Mesendoderm (in vitro differentiated cells): ENCODE results near the gene GALNT9.

Experiments
- DNase-seq: peaks from one replicate; pipeline ENCODE4 v3.0.0; 2013
- H2AK5ac ChIP-seq: 2 replicates; pipeline ENCODE4 v1.6.1; 2013; ENCODE audit warnings: low read length, inconsistent platforms
- H2BK120ac ChIP-seq: 2 replicates; pipeline ENCODE4 v1.6.1; 2013; ENCODE audit warnings: low read depth, mild to moderate bottlenecking, low read length, moderate library complexity, mixed read lengths
- H2BK15ac ChIP-seq: replicated peaks from 2 replicates; pipeline ENCODE4 v1.6.1; 2013; ENCODE audit warnings: low read depth, mild to moderate bottlenecking, moderate library complexity
- H2BK5ac ChIP-seq: 2 replicates; pipeline ENCODE4 v1.6.1; 2013; ENCODE audit warnings: low read length, inconsistent platforms
- H3K18ac ChIP-seq: 2 replicates; pipeline ENCODE4 v1.6.1; 2013; ENCODE audit warnings: mild to moderate bottlenecking, low read length, mixed read lengths
- H3K23ac ChIP-seq: one replicate; pipeline ENCODE4 v1.6.1; 2013; ENCODE audit warnings: low read length
- H3K27ac ChIP-seq: 2 replicates; pipeline ENCODE4 v1.5.1; 2013; ENCODE audit warnings: low read depth, mild to moderate bottlenecking, inconsistent platforms, low read length, moderate library complexity
- H3K27me3 ChIP-seq: 2 replicates; pipeline ENCODE4 v1.6.1; 2013; ENCODE audit warnings: low read length, control low read depth, mild to moderate bottlenecking, inconsistent platforms; ENCODE audit not compliant: insufficient read depth, poor library complexity
- H3K36me3 ChIP-seq: 2 replicates; pipeline ENCODE4 v1.6.1; 2013; ENCODE audit warnings: low read length, inconsistent platforms; ENCODE audit not compliant: control insufficient read depth, insufficient read depth
- H3K4ac ChIP-seq: one replicate; pipeline ENCODE4 v1.6.1; 2013; ENCODE audit warnings: low read depth, mild to moderate bottlenecking, low read length, moderate library complexity
- H3K4me1 ChIP-seq: 2 replicates; pipeline ENCODE4 v1.6.1; 2013; ENCODE audit warnings: low read depth, low read length, inconsistent platforms; ENCODE audit not compliant: control insufficient read depth
- H3K4me2 ChIP-seq: 2 replicates; pipeline ENCODE4 v1.6.1; 2013; ENCODE audit warnings: low read length
- H3K4me3 ChIP-seq: 2 replicates; pipeline ENCODE4 v1.5.1; 2013; ENCODE audit warnings: mild to moderate bottlenecking, low read length
- H3K56ac ChIP-seq: one replicate; pipeline ENCODE4 v1.6.1; 2013; ENCODE audit warnings: low read length
- H3K79me1 ChIP-seq: 2 replicates; pipeline ENCODE4 v1.6.1; 2013; ENCODE audit warnings: low read length, inconsistent platforms
- H3K79me2 ChIP-seq: 2 replicates; pipeline ENCODE4 v1.6.1; 2013; ENCODE audit warnings: mild to moderate bottlenecking, low read length; ENCODE audit not compliant: control insufficient read depth, insufficient read depth
- H3K9ac ChIP-seq: 2 replicates; pipeline ENCODE4 v1.6.1; 2013; ENCODE audit warnings: low read length, inconsistent platforms
- H4K5ac ChIP-seq: one replicate; pipeline ENCODE4 v1.6.1; 2013; ENCODE audit warnings: low read length
- H4K8ac ChIP-seq: one replicate; pipeline ENCODE4 v1.6.1; 2013; ENCODE audit warnings: low read depth, mild to moderate bottlenecking, control low read depth, low read length, moderate library complexity
- WGBS: extraction: QIAGEN DNeasy Blood & Tissue Kit; methylation state at CpG from one replicate; pipeline ENCODE4 v1.1.7; 2013; ENCODE audit warnings: low lambda C conversion rate, missing lambda C conversion rate; ENCODE audit not compliant: insufficient coverage; ENCODE audit errors: extremely low coverage; 5-methylcytosine and 5-hydroxymethylcytosine counted together

The GALNT9 gene

GRCh38 chr12:132251741-132252490, 77.5 kb downstream of the GALNT9 start:
- H3K18ac ChIP-seq: no peak overlapping the region
- H2BK15ac ChIP-seq: no peak overlapping the region
- H4K8ac ChIP-seq: no peak overlapping the region
- no peaks in the 10 kb centered on the region for H3K36me3 ChIP-seq
- H3K79me1 ChIP-seq: no peaks in the 10 kb centered on the region
- no peaks in the 10 kb centered on the region for H3K79me2 ChIP-seq
- H3K4ac ChIP-seq: no peak overlapping the region
- H2AK5ac ChIP-seq: no peak overlapping the region
- no peak overlapping the region for H3K4me3 ChIP-seq
- H3K23ac ChIP-seq: no peak overlapping the region
- DNase-seq: no peak
- no peak overlapping the region for H3K56ac ChIP-seq
- no CpG with 5 or more reads among the region's 21 CpGs for WGBS
- H3K4me1 ChIP-seq: peaks cover 5% of the 10 kb centered on the region
- no peak overlapping the region for H4K5ac ChIP-seq
- no peaks in the 10 kb centered on the region for H3K27me3 ChIP-seq
- H3K27ac ChIP-seq: no peak overlapping the region
- no peak overlapping the region for H2BK120ac ChIP-seq
- no peak overlapping the region for H2BK5ac ChIP-seq
- H3K4me2 ChIP-seq: no peak overlapping the region
- no peak overlapping the region for H3K9ac ChIP-seq

- Histone ChIP-seq H2BK5ac (no peak overlapping the region), H3K56ac (no peak overlapping the region), H4K5ac (no peak overlapping the region), H3K23ac (no peak overlapping the region), H3K9ac (no peak overlapping the region), H3K4me1 (peaks cover 5% of the 10 kb centered on the region), H3K79me2 (no peaks in the 10 kb centered on the region), H2AK5ac (no peak overlapping the region), H3K4me2 (no peak overlapping the region), H3K27me3 (no peaks in the 10 kb centered on the region), H3K79me1 (no peaks in the 10 kb centered on the region), H3K4me3 (no peak overlapping the region), H3K27ac (no peak overlapping the region), H3K18ac (no peak overlapping the region), H3K36me3 (no peaks in the 10 kb centered on the region), H2BK120ac (no peak overlapping the region), H2BK15ac (no peak overlapping the region), H3K4ac (no peak overlapping the region), H4K8ac (no peak overlapping the region)
- no CpG with 5 or more reads among the region's 18 CpGs for WGBS
- DNase-seq: no peak
Measured at GRCh38 chr12:132251310-132251709, 78.1 kb downstream of the GALNT9 start.

GRCh38 chr12:132250707-132251106, 78.7 kb downstream of the GALNT9 start:
- no peak overlapping the region for H4K8ac ChIP-seq
- no peak overlapping the region for H3K9ac ChIP-seq
- H3K4ac ChIP-seq: no peak overlapping the region
- H3K4me1 ChIP-seq: peaks cover 4% of the 10 kb centered on the region
- no peaks in the 10 kb centered on the region for H3K36me3 ChIP-seq
- no peak overlapping the region for H3K4me2 ChIP-seq
- no peak overlapping the region for H3K18ac ChIP-seq
- H3K79me1 ChIP-seq: no peaks in the 10 kb centered on the region
- H2BK120ac ChIP-seq: no peak overlapping the region
- H3K4me3 ChIP-seq: no peak overlapping the region
- no peak overlapping the region for H3K27ac ChIP-seq
- no peak overlapping the region for H4K5ac ChIP-seq
- H2AK5ac ChIP-seq: no peak overlapping the region
- H3K79me2 ChIP-seq: no peaks in the 10 kb centered on the region
- no peak overlapping the region for H3K23ac ChIP-seq
- no peak for DNase-seq
- H2BK15ac ChIP-seq: no peak overlapping the region
- WGBS: no CpG with 5 or more reads among the region's 33 CpGs
- no peak overlapping the region for H2BK5ac ChIP-seq
- no peak overlapping the region for H3K56ac ChIP-seq
- no peaks in the 10 kb centered on the region for H3K27me3 ChIP-seq

- DNase-seq: no peak
- Histone ChIP-seq H2AK5ac (no peak overlapping the region), H3K4me3 (no peak overlapping the region), H4K8ac (no peak overlapping the region), H3K23ac (no peak overlapping the region), H3K27me3 (no peaks in the 10 kb centered on the region), H2BK5ac (no peak overlapping the region), H2BK15ac (no peak overlapping the region), H3K27ac (no peak overlapping the region), H2BK120ac (no peak overlapping the region), H4K5ac (no peak overlapping the region), H3K79me1 (no peaks in the 10 kb centered on the region), H3K79me2 (no peaks in the 10 kb centered on the region), H3K56ac (no peak overlapping the region), H3K18ac (no peak overlapping the region), H3K4ac (no peak overlapping the region), H3K36me3 (no peaks in the 10 kb centered on the region), H3K9ac (no peak overlapping the region), H3K4me1 (no peaks in the 10 kb centered on the region), H3K4me2 (no peak overlapping the region)
- no CpG with 5 or more reads among the region's 39 CpGs for WGBS
Measured at GRCh38 chr12:132249689-132250478, 79.5 kb downstream of the GALNT9 start.

GRCh38 chr12:132248453-132249167, 80.8 kb downstream of the GALNT9 start:
- Histone ChIP-seq H3K18ac (no peak overlapping the region), H3K56ac (no peak overlapping the region), H3K23ac (no peak overlapping the region), H2BK15ac (no peak overlapping the region), H3K27ac (no peak overlapping the region), H3K9ac (no peak overlapping the region), H3K4me3 (no peak overlapping the region), H3K27me3 (no peaks in the 10 kb centered on the region), H3K36me3 (no peaks in the 10 kb centered on the region), H2BK5ac (no peak overlapping the region), H4K8ac (no peak overlapping the region), H3K4me2 (no peak overlapping the region), H3K4ac (no peak overlapping the region), H4K5ac (no peak overlapping the region), H3K79me2 (no peaks in the 10 kb centered on the region), H3K79me1 (no peaks in the 10 kb centered on the region), H2AK5ac (no peak overlapping the region), H2BK120ac (no peak overlapping the region), H3K4me1 (no peaks in the 10 kb centered on the region)
- DNase-seq: no peak
- WGBS: no CpG with 5 or more reads among the region's 16 CpGs
